Measurements from ENCODE around the gene AZU1. TPM values are rescaled to one million over a fixed set of nuclear protein-coding genes. Genes with fewer than 3 reads are reported as not detected.

AZU1 gene
- total RNA-seq, 1 donor from 2014 or later, result 0.75 TPM

- Histone ChIP-seq H3K27me3 (no peaks in the 10 kb centered on the region), H3K36me3 (peaks cover 8% of the 10 kb centered on the region), H3K4me3 (no peak overlapping the region), H3K27ac (peak overlapping the region; percentile 58), H3K9me3 (no peaks in the 10 kb centered on the region), H3K4me1 (peaks cover 19% of the 10 kb centered on the region)
- no peak for TF ChIP-seq CTCF (IDR thresholded peaks at IDR 0.05)
- no peak for ATAC-seq
- intact Hi-C loops (cut with DNase I), result no loop called here
- DNase-seq, result no peak
Measured at GRCh38 chr19:868458-869244, 41.0 kb downstream of the AZU1 start.

GRCh38 chr19:869245-870177 lies 41.9 kb downstream of the AZU1 start:
- ATAC-seq, result peak; percentile 2
- Histone ChIP-seq H3K36me3 (peaks cover 12% of the 10 kb centered on the region), H3K4me1 (peaks cover 16% of the 10 kb centered on the region), H3K9me3 (no peaks in the 10 kb centered on the region), H3K27ac (peak overlapping the region; percentile 60), H3K4me3 (no peak overlapping the region), H3K27me3 (no peaks in the 10 kb centered on the region)
- no peak for TF ChIP-seq CTCF (IDR thresholded peaks at IDR 0.05)
- no peak for DNase-seq
- intact Hi-C loops (cut with DNase I), result no loop called here

- ATAC-seq (no peak), DNase-seq (no peak)
- Histone ChIP-seq H3K36me3 (peaks cover 16% of the 10 kb centered on the region), H3K27me3 (no peaks in the 10 kb centered on the region), H3K4me3 (no peak overlapping the region), H3K9me3 (no peaks in the 10 kb centered on the region), H3K4me1 (peaks cover 16% of the 10 kb centered on the region), H3K27ac (peak overlapping the region; percentile 60)
- intact Hi-C loops (cut with DNase I), result no loop called here
- TF ChIP-seq CTCF (IDR thresholded peaks at IDR 0.05), result no peak
Measured at GRCh38 chr19:870314-870713, 42.7 kb downstream of the AZU1 start.

GRCh38 chr19:870963-871401 lies 43.3 kb downstream of the AZU1 start:
- H3K36me3 ChIP-seq, result peaks cover 23% of the 10 kb centered on the region
- no peak overlapping the region for H3K4me3 ChIP-seq
- H3K4me1 ChIP-seq, result peaks cover 16% of the 10 kb centered on the region
- intact Hi-C loops (cut with DNase I), result no loop called here
- peak; percentile 0 for ATAC-seq
- H3K9me3 ChIP-seq, result no peaks in the 10 kb centered on the region
- TF ChIP-seq CTCF (IDR thresholded peaks at IDR 0.05), result no peak
- peak overlapping the region; percentile 60 for H3K27ac ChIP-seq
- no peaks in the 10 kb centered on the region for H3K27me3 ChIP-seq
- peak; percentile 81 for DNase-seq

- H3K27ac ChIP-seq, result peak overlapping the region; percentile 86
- H3K27me3 ChIP-seq, result no peaks in the 10 kb centered on the region
- H3K4me3 ChIP-seq, result peak overlapping the region; percentile 34
- peaks cover 16% of the 10 kb centered on the region for H3K4me1 ChIP-seq
- H3K36me3 ChIP-seq, result peaks cover 27% of the 10 kb centered on the region
- DNase-seq (no peak), ATAC-seq (no peak)
- no peak for TF ChIP-seq CTCF (IDR thresholded peaks at IDR 0.05)
- H3K9me3 ChIP-seq, result no peaks in the 10 kb centered on the region
- intact Hi-C loops (cut with DNase I), result no loop called here
Measured at GRCh38 chr19:871446-872265, 44.0 kb downstream of the AZU1 start.
